GM21360 (cell line): Measurements from ENCODE around the gene ILKAP.

ENCODE experiments used
- ATAC-seq: cut with Tn5 transposase; IDR thresholded peaks from one replicate; pipeline ENCODE4 v1.9.1; 2021; ENCODE audit warnings: mild to moderate bottlenecking, moderate library complexity; ENCODE audit not compliant: unreplicated experiment

Gene ILKAP

GRCh38 chr2:238237431-238238135, 34.1 kb upstream of the ILKAP start:
- ATAC-seq, result no peak

GRCh38 chr2:238236571-238236970, 33.1 kb upstream of the ILKAP start:
- ATAC-seq, result no peak

- no peak for ATAC-seq
Observed at GRCh38 chr2:238235856-238236255, 32.4 kb upstream of the ILKAP start.

GRCh38 chr2:238235331-238235732, 31.8 kb upstream of the ILKAP start:
- no peak for ATAC-seq

- ATAC-seq, result no peak
Observed at GRCh38 chr2:238233625-238234024, 30.1 kb upstream of the ILKAP start.

- ATAC-seq, result no peak
Observed at GRCh38 chr2:238231809-238232208, 28.3 kb upstream of the ILKAP start.

DNA sequence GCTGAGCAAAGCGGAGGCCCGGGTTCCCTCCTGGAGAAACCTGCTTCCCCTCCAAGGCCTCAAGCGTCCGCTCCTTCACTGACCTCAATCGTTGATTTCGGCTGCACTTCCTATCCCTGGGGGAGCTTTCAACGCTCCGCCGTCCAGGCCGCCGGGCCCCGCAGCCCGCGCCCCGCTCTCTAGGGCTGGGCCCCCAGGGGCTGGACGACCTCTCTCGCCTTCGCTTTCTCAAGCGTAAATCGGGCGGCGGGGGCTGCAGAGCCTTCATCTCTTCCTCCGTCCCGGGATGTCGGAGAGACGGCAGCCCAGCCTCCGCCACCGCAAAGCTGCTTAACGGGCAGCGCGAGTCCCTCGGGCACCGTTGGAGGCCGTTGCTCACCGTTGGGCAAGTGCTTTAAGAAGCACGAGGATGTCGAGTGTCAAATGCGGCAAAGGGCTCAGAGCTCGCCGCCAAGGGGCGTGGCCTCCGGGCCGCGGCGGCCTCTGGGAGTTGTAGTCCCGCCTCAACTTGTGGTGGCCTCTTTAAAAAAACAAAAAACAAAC, 27.8 kb upstream of the ILKAP start:
- no peak for ATAC-seq

DNA sequence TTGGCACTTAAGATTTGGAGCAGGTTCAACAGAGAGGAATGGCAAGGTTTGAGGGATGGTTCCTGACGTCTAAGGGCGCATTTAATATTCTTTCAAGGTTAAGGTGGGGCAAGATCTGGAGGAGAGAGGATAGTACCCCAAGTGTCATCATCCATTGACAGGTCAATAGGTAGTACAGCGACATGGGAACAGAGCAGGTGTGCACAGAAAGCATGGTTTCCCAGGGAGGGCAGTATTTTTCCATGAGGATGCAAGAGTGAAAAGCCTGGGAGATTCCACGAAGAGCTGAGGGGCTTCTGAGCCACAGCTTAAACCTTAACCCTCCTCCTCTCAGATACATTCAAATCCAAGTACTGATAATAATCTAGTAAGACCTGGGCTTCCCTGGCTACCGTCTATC, 27.2 kb upstream of the ILKAP start:
- ATAC-seq, result no peak

- ATAC-seq, result no peak
Observed at GRCh38 chr2:238228700-238229099, 25.2 kb upstream of the ILKAP start.

GRCh38 chr2:238227587-238228032, 24.1 kb upstream of the ILKAP start:
- no peak for ATAC-seq

GRCh38 chr2:238226698-238227586, 23.4 kb upstream of the ILKAP start:
- ATAC-seq, result no peak

GRCh38 chr2:238225911-238226697, 22.6 kb upstream of the ILKAP start:
- no peak for ATAC-seq

- no peak for ATAC-seq
Observed at GRCh38 chr2:238225121-238225520, 21.6 kb upstream of the ILKAP start.

DNA sequence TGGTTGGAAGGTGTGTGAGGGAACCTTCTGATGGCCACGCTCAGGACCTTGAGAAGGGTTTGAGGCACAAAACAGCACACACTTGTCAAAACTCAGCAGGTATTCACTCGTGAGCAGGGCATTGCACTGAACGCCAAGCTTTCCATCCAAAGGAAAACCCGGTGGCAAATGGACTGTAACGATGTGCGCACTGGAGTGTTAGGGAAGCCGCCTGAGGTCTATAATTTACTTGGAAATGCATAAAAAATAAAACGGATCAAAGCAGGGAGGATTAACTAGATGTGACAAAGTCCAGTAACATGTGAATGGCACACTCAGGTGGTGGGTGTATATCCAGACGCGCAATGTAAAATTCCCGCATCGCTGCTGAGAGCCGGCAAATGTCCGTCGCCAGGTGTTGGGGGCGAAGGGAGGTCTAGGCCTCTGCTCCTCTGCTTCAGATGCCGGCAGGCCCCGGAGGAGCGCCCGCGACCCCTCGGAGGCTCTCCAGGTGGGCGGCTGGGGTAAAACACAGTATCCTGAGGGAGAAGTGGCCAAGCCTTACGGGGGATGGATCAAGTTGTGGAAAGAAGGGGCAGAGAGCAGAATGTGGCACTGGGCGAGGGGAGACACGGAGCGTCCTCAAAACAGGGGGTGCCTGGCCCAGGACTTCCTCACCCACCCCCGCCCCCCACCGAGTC, 21.0 kb upstream of the ILKAP start:
- no peak for ATAC-seq

GRCh38 chr2:238220892-238221521, 17.5 kb upstream of the ILKAP start:
- no peak for ATAC-seq

- ATAC-seq, result no peak
Observed at GRCh38 chr2:238220274-238220891, 16.9 kb upstream of the ILKAP start.

GRCh38 chr2:238216651-238217184, 13.2 kb upstream of the ILKAP start:
- ATAC-seq, result no peak

DNA sequence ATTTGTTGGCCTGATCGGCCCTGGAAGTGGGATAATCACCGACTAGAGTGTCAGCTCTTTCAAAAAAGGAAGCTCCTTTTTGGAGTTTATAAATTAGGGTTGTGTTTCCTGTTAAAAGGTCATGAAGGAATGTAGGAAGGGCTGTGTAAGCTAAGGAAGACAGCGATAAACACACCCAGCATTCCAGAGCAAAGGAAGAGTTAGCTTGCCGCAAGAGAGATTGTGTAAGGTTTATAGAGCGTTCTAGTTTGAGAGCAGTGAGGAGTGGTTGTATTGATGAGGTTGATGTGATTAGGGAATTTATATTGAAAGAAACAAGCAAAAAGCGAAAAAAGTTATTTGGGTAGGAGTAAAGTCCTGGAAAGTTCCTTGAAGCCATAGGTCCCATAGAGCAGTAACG, 3.5 kb upstream of the ILKAP start:
- no peak for ATAC-seq

GRCh38 chr2:238203973-238204683, 633 bp upstream of the ILKAP start:
- ATAC-seq, result no peak
